MM.1S (cell line): Measurements from ENCODE around the gene ANXA10.

Source experiments
- EZH2phosphoT487 ChIP-seq: fragments of 300-600 bp; sonication (generic); IDR thresholded peaks from 2 replicates; pipeline ENCODE4 v1.6.1; 2018; ENCODE audit warnings: antibody characterized with exemption, low read length
- TF ChIP-seq, protein P1 (sequence below): fragments of 300-600 bp; sonication (generic); IDR thresholded peaks from 2 replicates; pipeline ENCODE4 v1.5.1; 2016; ENCODE audit warnings: antibody characterized with exemption, low read length, mixed read lengths

DNA sequence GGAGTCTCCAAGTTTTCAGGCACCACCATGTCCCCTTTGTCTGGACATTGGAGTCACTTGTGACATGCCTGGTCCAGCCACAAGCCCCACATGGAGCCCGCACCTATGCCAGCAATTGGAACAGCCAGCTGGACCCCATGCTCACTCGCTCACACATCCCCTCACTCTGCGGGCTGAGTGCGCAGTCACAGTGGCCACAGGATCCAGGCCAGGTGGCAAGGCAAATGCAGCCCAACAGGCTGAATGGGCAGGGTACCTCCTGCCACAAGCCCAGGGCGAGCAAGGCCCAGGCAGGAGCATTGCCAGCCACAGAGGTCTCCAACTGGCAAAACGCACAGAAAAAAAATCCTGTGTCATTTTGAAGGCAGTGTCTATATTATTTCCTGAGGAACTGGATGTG is 82.0 kb downstream of the ANXA10 start:
- TF ChIP-seq, protein P1, sequence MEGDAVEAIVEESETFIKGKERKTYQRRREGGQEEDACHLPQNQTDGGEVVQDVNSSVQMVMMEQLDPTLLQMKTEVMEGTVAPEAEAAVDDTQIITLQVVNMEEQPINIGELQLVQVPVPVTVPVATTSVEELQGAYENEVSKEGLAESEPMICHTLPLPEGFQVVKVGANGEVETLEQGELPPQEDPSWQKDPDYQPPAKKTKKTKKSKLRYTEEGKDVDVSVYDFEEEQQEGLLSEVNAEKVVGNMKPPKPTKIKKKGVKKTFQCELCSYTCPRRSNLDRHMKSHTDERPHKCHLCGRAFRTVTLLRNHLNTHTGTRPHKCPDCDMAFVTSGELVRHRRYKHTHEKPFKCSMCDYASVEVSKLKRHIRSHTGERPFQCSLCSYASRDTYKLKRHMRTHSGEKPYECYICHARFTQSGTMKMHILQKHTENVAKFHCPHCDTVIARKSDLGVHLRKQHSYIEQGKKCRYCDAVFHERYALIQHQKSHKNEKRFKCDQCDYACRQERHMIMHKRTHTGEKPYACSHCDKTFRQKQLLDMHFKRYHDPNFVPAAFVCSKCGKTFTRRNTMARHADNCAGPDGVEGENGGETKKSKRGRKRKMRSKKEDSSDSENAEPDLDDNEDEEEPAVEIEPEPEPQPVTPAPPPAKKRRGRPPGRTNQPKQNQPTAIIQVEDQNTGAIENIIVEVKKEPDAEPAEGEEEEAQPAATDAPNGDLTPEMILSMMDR = no peak
- TF ChIP-seq EZH2phosphoT487 = no peak
